HG03342 (cell line): ENCODE results near the gene GAS2L1.
"Not testable (repeated sequence)": the region's sequence is repeated elsewhere in the genome, so short reads cannot be mapped to it uniquely, and the experiment has no call there.

Source experiments
- ATAC-seq: cut with Tn5 transposase; IDR thresholded peaks from one replicate; pipeline ENCODE4 v1.9.1; 2021; ENCODE audit warnings: mild to moderate bottlenecking, moderate library complexity; ENCODE audit not compliant: unreplicated experiment

The GAS2L1 gene

DNA sequence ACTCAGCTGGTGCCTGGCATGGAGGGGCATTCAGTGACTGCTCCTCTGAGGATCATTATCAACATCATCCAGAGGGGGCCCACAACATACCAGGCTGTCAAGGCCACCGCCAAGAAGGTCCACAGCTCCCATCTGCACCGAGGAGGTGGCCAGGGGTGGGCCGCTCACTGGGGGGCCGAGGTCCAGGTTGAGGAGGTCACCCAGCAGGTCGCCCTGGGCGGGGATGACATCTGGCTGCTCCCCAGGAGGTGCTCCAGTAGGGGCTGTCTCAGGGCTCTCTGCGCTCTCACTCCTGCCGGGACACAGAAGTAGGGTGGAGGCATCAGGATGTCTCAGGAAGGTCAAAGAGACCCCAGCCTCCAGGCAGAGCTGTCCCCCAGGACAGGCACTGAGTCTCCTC, 34.1 kb downstream of the GAS2L1 start:
- no peak for ATAC-seq

DNA sequence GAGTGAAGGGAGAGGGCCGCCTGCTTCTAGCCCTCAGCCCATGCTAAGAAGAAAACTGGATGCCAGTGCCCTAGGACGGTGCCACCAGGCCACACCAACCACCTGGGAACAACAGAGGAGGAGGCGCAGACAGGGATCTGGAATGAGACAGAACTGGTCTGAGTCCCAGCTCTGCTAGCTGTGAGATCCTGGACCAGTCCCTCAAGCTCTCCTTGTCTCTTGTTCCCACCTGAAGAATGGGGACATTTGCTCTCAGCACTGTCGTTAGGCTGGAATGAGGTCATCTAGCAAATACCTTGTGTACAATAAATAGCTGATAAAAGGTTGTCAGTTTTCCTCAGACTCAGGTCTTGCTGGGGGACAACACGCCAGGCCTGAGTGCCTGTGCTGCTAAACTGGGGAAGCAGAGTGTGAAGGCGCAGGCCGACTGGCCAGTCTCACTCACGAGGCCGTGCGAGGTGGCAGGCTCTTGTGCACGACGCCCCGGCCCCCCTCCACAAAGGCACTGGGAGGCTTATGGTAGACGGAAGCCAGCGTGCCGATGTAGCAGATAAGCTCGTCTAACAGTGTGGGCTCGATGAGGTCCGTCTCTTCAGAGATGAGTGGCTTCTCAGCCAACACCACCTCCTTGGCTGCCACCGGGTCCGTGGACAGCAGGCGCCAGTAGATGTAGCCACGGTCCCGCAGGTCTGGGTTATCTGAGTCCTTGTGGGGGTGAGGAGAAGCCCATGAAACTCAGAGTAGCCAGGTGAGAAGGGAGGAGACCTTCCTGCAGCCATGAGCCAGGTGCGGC, 34.8 kb downstream of the GAS2L1 start:
- ATAC-seq: no peak

DNA sequence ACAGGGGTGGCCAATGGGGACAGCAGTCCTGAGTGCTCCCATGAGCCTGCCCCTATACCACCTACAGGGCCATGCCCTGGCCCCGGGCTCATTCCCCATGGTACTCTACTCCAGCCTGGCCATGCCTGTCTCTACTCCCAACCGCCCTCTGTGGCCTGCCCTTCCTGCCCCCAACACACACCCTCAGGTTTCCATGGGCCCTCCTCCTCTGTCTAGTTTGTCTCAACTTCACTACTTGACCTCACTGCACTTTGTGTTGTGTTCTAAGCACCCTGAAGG, 35.3 kb downstream of the GAS2L1 start:
- no peak for ATAC-seq

DNA sequence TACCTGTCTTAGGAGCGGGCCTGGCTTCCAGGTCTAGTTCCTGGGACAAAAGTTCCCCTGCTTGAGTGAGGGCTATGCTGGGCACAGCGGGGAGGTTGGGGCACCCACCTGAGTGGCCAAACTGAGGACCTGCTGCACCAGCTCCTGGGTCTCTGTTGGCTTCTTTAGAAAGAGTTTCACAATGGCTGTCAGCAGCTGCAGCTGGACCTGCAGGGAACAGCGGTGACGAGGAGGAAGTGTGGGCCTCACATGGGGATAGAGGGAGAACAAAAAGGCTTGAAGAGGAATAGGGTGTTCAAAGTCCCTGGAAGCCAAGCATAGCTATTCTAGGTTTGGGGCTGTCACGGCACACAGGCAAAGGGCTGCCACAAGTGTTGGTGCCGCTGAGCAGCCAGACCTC, 35.7 kb downstream of the GAS2L1 start:
- ATAC-seq: no peak

DNA sequence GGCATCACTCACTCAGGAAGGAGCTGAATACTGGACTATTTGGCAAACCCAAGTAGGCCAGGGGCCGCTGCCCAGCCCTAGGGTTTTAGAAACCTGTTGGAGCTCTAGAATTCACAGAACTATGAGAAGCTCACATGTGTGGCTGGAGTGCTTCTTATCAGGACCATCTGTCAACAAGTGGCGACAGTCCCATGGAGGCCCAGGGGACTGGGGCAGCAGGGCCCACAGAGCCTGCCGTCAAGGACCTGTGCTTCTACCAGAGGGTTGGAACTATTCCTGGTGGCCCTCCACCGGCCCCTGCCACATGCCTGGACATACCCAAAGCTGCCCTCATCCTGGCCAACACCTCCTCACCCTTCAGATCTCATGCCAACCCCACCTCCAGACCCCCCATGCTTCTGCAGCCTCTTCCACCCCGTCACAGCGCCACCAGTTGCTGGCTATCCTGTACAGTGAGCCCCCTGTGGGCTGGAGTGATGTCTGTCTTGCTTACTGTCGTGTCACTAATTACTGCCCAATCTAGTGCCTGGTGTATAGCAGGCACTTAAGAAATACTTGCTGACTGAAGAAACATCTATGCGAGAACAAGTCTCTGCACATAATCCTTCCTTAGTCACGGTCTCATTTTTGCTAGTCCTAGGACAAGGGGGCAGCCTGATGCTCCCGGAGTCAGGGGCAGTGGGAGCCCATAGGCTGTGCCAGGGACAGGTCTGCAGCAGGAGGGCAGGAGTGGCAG, 36.3 kb downstream of the GAS2L1 start:
- ATAC-seq: no peak

DNA sequence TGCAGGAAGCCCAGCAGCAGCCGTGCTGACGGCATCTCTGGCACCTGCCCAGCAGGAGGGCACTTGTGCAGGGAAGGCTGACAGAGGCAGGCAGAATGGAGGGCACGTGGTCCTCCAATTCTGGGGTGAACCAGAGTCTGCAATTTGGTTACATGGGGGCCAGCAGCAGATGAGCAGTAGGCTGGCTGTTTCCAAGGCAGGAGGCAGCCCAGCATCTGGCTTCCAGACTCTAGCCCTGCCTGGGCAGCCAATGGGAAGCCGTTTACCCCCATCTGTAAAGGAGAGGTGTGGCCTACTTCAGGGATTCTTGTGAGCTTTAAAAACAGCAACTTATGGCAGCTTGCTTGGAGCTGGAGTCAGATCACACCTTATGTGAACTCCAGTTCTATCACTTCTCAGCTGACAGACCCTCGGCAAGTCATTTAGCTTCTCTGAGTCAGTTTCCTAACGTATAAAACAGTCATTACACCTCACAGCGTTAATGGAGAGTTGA, 36.9 kb downstream of the GAS2L1 start:
- no peak for ATAC-seq

DNA sequence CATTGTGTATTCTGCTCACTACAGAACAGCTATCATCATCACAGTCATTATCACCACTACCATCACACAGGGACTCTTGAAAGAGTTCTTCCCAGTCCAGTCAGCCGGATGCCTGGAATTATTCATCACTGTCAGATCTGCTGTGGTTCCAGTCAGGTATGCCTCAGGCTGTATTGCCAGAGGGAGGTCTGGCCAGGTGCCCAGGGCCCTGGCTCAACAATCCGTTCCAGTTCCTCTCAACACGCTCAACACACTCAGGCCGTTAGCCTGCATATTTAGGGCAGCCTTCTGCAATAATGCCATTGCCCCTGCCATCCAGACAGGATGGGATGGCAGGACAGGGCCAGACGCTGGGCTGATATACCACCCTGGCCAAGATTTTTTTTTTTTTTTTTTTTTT, 37.7 kb downstream of the GAS2L1 start:
- ATAC-seq: no peak

DNA sequence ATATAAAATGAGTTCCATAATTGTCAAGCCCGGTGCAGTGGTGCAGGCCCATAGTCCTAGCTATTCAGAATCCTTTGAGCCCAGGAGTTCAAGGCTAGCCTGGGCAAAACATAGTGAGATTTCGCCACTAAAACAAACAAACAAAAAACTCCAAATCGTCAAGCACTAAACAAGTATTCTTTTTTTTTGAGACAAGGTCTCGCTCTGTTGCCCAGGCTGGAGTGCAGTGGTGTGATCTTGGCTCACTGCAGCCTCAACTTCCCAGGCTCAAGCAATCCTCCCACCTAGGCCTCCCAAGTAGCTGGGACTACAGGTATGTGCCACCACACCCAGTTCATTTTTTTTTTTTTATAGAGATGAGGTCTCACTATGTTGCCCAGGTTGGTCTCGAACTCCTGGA, 38.4 kb downstream of the GAS2L1 start:
- ATAC-seq: not testable (repeated sequence)

DNA sequence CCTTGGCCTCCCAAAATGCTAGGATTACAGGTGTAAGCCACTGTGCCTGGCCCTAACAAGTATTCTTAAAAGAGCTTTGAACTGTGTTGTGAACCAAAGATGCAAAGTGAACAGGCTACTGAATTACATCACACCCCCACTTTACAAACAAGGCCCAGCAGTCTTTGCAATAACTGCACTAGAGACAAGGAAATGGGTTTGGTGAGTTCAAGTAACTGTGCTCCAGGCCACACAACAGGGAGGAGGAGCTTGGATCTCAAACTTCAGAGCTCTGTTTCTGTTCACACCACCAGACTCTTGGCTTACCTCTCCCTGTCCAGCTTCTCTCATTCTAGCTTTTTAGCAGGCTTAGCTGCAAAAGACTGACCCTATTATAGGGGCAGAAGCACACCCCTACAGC, 39.5 kb downstream of the GAS2L1 start:
- ATAC-seq: no peak

DNA sequence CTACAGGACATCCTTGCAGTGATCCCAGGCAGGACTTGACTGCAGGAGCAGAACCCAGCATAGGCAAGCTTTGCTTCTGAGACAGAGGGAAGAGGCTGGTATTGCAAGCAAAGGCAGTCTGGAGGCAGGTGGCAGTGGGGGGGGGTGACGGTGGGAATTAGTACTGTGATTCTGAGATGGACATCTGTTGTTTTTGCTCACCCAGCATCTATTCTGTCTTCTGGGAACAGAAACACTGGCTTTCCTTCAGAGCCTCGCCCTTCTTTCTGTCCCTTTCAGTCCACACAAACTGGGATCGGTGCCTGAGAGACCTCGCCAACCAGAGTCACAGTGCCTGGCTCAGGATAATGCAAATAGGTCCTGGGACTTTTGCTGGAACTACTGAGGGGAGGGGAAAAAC, 40.2 kb downstream of the GAS2L1 start:
- ATAC-seq: no peak

DNA sequence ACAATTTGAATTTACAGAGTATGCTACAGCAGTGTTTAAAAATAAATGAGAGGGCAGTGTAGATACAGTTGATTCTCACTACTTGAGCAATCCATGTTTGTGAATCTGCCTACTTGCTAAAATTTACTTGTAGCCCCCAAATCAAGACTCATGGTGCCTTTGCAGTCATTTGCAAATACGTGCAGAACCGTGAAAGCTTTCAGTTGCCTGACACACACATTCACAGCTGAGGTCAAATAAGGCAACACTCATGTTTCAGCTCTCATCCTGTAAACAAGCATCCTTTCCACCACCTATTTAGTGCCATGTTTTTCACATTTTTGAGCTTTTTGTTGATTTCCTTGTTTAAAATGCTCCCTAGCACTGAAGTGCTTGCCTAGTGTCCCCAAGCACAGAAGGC, 41.6 kb downstream of the GAS2L1 start:
- ATAC-seq: no peak

DNA sequence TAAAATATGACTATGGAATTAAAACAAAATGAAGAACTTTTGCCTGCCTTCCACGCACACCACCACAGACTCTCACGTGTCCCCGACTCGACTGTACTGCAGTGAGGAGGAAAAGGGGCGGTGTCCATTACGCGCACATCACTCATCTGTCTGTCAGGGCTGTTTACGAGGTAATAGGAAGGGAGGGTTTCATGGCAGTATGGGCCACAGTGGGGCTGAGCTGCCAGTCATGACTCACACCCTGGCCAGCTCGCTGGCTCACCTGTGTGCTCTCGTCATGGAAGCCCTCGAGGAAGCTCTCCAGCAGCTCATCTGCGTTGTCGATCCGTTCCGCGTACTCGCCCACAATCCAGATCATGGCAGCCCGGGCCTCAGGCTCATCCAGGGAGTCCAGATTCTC, 42.5 kb downstream of the GAS2L1 start:
- ATAC-seq: no peak

DNA sequence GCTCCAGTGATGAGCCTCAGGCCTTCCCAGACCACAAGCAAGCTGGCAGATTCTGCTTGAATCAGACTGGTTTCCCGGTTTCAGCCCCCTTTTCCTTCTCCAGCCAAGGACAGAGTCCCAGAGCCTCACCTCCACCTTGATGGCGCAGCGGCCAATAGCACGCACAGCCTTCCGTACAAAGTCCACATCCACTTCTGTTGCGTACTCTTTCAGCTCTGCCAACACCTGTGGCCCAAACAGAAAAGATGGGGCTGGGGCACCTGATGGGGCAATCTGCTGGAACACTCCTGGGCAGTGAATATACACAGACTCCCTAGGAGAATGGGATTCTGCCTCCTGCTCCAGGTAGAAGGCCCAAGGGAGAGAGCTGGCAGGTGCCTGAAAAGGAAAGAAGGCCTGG, 44.6 kb downstream of the GAS2L1 start:
- no peak for ATAC-seq

DNA sequence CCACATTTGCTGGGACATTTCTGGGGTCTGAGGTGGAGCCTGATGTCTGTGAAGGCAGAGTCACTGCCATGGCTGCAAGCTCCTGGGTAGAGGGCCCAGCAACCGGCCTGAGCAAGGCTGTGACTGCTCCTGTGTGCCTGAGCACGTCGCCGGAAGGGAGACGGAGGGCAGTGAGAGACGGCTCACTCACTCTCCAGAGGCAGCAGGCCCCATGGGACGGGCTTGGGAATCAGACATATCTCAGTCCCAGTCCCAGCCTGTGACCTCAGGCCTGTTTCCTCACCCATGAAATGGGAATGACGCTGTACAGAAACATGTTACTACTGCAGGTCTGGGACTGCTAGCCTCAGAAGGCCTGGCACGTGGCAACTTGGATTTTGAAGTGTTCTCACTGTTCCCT, 45.4 kb downstream of the GAS2L1 start:
- ATAC-seq: no peak

DNA sequence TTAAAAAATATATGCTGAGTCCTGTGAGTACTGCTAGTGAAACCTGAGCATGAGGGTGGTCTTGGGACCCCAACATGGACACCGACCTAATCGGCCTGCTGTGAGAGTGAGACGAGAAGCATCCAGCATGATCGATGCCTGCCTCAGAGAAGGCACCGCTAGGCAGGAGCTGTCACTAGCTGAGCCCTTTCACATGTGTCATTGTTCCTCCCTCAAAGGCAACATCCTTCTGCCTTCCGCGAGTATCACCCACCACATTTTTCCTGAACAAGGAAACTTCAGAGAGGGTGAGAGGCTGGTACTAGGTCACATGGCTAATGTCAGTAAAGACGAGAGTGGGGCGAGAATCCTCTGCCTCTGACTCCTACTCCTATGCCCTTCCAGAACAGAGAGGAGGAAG, 46.3 kb downstream of the GAS2L1 start:
- ATAC-seq: no peak

DNA sequence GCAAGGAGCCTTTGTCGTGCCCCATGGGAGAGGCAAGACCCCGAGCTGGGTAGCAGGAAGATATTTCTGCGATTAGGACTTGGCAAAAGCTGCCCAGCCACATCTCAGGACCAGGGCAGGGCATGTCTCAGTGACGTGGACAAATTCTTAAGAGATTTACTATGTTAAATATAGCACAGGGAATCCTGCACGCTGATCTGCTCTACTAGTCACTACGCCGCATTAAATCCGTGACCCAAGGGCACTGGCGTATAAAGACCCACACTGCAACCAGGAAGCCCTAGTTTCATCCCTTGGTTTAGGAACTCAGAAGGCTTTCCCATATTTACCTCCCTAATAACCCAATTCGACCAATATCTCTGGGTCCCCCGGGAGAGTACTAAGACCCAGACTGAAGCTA, 46.8 kb downstream of the GAS2L1 start:
- ATAC-seq: no peak

DNA sequence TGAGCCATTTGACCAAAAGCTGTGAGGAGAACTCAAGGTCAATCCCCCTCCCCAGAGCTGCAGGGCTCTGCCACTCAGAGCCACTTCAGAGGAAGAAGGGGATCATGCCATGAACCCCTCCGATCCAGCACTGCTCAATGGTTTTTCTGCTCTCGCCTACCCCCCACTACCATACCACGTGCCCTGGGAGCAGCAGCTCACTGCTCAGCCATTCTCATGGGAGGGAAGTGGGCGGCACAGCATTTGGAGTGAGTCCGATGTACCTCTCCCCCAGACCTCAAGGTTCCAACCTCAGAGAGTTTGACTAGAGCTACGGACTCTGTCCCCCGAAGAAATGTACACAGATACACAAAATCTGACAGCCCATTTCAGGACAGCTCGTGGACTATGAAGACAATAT, 47.4 kb downstream of the GAS2L1 start:
- ATAC-seq: no peak

DNA sequence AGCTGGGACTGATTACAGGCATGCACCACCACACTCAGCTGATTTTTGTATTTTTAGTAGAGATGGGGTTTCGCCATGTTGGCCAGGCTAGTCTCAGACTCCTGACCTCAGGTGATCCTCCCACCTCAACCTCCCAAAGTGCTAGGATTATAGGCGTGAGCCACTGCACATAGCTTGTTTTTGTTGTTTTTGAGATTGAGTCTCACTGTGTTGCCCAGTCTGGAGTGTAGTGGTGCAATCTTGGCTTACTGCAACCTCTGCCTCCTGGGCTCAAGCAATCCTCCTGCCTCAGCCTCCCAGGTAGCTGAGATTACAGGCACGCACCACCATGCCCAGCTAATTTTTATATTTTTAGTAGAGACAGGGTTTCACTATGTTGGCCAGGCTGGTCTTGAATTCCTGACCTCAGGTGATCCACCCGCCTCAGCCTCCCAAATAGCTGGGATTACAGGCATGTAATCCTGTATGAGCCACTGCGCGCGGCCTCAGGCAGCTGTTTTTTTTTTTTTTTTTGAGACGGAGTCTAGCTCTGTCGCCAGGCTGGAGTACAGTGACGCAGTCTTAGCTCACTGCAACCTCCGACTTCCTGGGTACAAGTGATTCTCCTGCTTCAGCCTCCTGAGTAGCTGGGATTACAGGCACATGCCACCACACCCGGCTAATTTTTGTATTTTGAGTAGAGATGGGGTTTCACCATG, 50.9 kb downstream of the GAS2L1 start:
- not testable (repeated sequence) for ATAC-seq

DNA sequence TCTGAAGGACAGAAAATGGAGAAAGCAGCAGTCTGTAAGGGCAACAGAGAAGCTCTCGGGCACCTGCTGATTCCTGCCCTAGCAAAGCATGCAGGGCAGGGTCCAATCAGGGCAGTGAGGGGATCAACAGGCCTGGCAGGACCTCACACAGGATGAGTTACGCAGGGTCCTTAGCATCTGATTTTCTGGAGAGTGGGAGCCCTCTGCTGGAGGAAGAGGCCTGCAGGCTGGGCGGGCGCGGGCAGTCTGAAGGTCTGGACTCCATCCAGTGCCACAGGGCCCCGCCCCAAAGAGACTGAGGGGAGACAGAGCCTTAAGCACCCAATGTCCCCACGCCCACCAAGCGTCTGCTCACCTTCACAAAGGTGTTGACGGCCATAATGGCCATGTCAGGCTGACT, 53.0 kb downstream of the GAS2L1 start:
- ATAC-seq: no peak
